ENCODE results near the gene TECTB.

- TF ChIP-seq CTCF (IDR thresholded peaks at IDR 0.05) (no peak), POLR2A (IDR thresholded peaks at IDR 0.05) (no peak)
These were observed 46.7 kb upstream of the TECTB start for GRCh38 chr10:112236486-112236885.
